ENCODE measurements around the gene TCTA. TPM values are rescaled to one million over a fixed set of nuclear protein-coding genes. Genes with fewer than 3 reads are reported as not detected.

Gene TCTA
- polyA plus RNA-seq, 1 experiment = 57.2 TPM

DNA sequence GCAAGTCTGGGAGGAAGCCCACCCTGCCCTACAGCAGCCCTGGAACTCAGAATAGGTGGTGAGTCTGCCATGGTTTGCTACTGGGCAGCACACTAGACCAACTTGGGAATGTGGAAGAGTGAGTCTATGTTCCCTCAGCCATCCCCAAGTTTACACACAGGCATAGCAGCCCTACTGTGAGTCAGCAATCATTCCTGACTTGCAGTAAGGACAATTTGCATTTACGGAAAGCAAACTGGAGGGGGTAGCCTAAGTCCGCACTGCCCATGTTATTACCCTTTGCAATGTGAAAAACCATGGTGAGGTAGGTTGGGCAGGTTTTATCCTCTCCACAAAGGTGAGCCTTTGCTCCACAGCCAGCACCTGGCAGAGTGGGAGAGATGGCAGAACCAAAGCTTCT is 4.6 kb downstream of the TCTA start:
- H3K27me3 ChIP-seq (ENCODE audit: control insufficient read depth, insufficient read depth, low read length) = no peaks in the 10 kb centered on the region
- H3K36me3 ChIP-seq (ENCODE audit: control insufficient read depth, insufficient read depth, low read length) = peaks cover 13% of the 10 kb centered on the region
- ChIA-PET POLR2A (interaction anchor here (0.7 kb wide), 1 partner anchor 409 kb away, joined by 5 read pairs; no protein-coding TSS in a partner anchor), CTCF (no interaction called here)
- TF ChIP-seq CTCF (IDR thresholded peaks at IDR 0.05; ENCODE audit: insufficient read depth, low read depth, low read length) = no peak
- no peak for DNase-seq (ENCODE audit: low read depth)
- no peak overlapping the region for H3K4me3 ChIP-seq (ENCODE audit: low read depth, low read length)

DNA sequence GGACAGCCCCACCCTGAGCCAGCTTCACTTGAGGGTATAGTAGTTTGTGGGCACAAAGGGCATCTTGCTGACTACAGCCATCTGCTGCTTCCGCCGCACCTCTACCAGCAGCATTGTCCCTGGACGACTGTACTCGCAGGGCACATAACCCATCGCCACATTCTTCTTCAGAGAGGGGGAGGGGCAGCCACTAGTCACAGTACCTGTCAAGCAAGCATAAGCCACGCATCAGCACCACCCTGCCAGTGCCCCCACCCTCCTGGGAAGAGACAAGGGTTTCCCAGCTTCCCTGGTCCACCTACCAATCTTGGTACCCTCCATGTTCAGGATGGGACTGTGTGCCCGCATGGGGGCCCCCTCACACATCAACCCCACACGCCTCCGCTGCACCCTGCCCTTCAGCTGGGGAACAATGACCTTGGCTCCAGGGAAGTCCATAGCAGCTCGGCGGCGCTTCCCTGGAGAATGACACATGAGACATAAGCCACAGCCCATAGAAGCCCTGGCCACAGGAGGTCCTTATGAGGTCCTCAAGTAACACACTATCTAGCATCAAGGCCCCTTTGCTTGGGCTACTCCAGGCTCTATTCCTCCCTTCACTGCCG is 5.4 kb downstream of the TCTA start:
- POLR2A ChIA-PET = no interaction called here
- H3K4me3 ChIP-seq (ENCODE audit: low read depth, low read length) = no peak overlapping the region
- H3K27me3 ChIP-seq (ENCODE audit: control insufficient read depth, insufficient read depth, low read length) = no peaks in the 10 kb centered on the region
- CTCF ChIA-PET = no interaction called here
- no peak for TF ChIP-seq CTCF (IDR thresholded peaks at IDR 0.05; ENCODE audit: insufficient read depth, low read depth, low read length)
- H3K36me3 ChIP-seq (ENCODE audit: control insufficient read depth, insufficient read depth, low read length) = peaks cover 13% of the 10 kb centered on the region
- DNase-seq (ENCODE audit: low read depth) = no peak

DNA sequence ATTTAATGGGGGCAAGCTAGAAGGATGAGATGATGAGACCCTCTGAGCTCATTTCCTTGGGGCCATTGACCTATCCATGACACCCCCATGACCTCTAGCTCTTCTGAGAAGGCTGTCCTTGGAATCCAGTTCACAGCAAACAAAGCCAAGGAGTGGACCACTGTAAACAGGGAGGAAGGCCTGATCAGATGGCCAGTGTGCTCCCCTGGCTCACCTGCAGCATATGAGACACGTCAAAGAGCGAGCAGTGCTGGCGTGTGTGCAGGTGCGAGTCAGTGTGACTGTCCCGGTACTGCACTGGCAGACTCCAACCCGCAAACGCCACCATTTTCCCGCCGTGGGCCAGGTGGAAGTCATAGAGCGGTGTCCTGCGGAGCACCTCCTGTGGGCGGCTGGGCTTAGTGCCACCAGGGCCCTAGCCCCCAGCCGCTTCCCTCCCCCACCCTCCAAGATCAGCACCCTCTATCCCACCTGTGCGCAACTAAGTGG is 9.7 kb downstream of the TCTA start:
- Histone ChIP-seq H3K27me3 (ENCODE audit: control insufficient read depth, insufficient read depth, low read length) (no peaks in the 10 kb centered on the region), H3K4me3 (ENCODE audit: low read depth, low read length) (no peak overlapping the region), H3K36me3 (ENCODE audit: control insufficient read depth, insufficient read depth, low read length) (peaks cover 8% of the 10 kb centered on the region)
- POLR2A ChIA-PET = no interaction called here
- TF ChIP-seq CTCF (IDR thresholded peaks at IDR 0.05; ENCODE audit: insufficient read depth, low read depth, low read length) = no peak
- CTCF ChIA-PET = interaction anchor here (1.1 kb wide), 1 partner anchor 82 kb away, joined by 5 read pairs; the partner anchor contains the start of gene USP4
- DNase-seq (ENCODE audit: low read depth) = no peak

GRCh38 chr3:49422379-49423248 is 10.4 kb downstream of the TCTA start, which contains the start of gene AMT:
Gene AMT, minus strand, starts transcription at chr3:49422473. Its CDS starts 23 bp downstream, at chr3:49422450.
- TF ChIP-seq CTCF (IDR thresholded peaks at IDR 0.05; ENCODE audit: insufficient read depth, low read depth, low read length) = no peak
- Histone ChIP-seq H3K27me3 (ENCODE audit: control insufficient read depth, insufficient read depth, low read length) (no peaks in the 10 kb centered on the region), H3K4me3 (ENCODE audit: low read depth, low read length) (no peak within 1 kb of the TSS), H3K36me3 (ENCODE audit: control insufficient read depth, insufficient read depth, low read length) (peaks cover 5% of the 10 kb centered on the region)
- DNase-seq (ENCODE audit: low read depth) = no peak
- ChIA-PET CTCF (no interaction called here), POLR2A (no interaction called here)

- TF ChIP-seq CTCF (IDR thresholded peaks at IDR 0.05; ENCODE audit: insufficient read depth, low read depth, low read length) = no peak
- POLR2A ChIA-PET = no interaction called here
- Histone ChIP-seq H3K4me3 (ENCODE audit: low read depth, low read length) (no peak overlapping the region), H3K27me3 (ENCODE audit: control insufficient read depth, insufficient read depth, low read length) (no peaks in the 10 kb centered on the region), H3K36me3 (ENCODE audit: control insufficient read depth, insufficient read depth, low read length) (peaks cover 3% of the 10 kb centered on the region; the same call in 1 of the 2 replicates)
- DNase-seq (ENCODE audit: low read depth) = no peak
- CTCF ChIA-PET = no interaction called here
Observed at GRCh38 chr3:49424816-49425215, 12.6 kb downstream of the TCTA start.

Data from BJ (cell line).